Measurements from ENCODE around the gene HNRNPUL1.

DNA sequence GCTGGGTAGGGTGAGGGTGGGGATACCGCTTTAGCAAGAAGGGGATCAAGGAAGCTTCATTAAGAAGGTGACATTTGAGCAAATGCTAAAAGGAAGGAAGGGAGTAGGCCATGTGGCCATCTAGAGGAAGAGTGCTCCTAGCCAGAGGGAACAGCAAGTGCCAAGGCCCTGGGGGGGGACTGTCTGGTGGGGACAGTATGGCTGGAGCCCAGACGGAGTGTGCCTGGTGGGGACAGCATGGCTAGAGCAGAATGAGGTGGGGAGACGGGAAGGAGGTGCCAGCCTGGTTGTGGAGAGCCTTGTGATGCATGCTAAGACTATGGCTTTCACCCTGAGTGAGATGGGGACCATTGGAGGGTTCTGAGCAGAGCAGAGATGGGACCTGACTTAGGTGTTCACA, 91.6 kb downstream of the HNRNPUL1 start:
- TF ChIP-seq, protein P1, sequence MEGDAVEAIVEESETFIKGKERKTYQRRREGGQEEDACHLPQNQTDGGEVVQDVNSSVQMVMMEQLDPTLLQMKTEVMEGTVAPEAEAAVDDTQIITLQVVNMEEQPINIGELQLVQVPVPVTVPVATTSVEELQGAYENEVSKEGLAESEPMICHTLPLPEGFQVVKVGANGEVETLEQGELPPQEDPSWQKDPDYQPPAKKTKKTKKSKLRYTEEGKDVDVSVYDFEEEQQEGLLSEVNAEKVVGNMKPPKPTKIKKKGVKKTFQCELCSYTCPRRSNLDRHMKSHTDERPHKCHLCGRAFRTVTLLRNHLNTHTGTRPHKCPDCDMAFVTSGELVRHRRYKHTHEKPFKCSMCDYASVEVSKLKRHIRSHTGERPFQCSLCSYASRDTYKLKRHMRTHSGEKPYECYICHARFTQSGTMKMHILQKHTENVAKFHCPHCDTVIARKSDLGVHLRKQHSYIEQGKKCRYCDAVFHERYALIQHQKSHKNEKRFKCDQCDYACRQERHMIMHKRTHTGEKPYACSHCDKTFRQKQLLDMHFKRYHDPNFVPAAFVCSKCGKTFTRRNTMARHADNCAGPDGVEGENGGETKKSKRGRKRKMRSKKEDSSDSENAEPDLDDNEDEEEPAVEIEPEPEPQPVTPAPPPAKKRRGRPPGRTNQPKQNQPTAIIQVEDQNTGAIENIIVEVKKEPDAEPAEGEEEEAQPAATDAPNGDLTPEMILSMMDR (IDR thresholded peaks at IDR 0.05), result no peak
- no peak for TF ChIP-seq POLR2A (IDR thresholded peaks at IDR 0.05)

Data from body of pancreas (tissue), 4 donors.